ENCODE results near the gene NGB.

Gene NGB

DNA sequence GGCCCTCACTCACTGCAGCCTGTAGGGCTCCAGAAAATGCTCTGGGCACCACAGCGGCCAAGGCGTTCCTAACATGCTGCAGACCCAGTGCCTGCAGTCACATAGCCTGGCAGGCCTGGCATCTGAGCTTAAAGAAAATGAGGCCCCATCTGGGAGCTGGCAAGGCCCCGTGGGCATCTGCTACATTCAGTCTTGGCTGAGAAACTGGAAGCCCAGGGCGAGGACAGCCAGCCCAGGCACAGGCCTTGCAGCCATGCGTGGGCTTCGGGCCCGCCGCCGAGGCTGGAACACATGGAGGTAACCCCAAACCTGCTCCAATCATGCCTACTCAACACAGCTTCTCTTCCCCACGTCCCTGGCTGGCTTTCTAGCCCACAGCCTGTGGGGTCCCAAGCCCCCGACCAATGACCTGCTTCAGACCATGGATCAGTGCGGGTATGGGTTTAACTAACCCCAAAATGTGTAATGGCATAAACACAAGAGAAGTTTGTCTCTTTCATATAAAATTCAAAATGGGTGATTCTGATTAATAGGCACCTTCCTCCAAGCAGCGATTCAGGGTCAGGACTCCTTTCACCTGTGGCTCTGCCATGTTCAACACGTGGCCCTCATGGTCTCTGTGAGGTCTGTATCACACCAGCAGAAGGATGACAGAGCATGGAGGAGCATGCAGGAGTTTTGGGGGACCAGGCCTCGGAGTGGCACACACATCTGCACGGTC lies 6.4 kb downstream of the NGB start:
- no peak for DNase-seq (ENCODE audit: low spot score)

DNA sequence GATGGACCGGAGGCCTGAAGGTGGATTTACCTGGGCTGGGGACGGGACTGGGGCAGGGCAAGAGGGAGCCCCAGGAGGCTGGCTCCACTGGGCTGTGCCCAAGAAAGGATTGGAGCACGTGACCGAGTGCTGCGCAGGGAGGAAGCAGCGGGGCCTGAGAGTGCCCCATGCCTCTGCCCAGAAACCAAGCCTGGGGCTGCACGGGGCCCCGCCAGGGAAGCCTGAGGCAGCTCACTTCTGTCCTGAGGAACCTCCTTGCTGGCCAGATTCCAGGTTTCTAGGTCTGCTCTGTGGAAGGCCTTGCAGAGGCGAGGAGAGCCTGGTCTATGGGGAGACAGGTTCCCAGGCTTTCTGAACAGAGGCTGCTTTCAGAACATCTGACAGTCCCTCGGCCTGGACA lies 10.4 kb downstream of the NGB start:
- DNase-seq (ENCODE audit: low spot score), result no peak

DNA sequence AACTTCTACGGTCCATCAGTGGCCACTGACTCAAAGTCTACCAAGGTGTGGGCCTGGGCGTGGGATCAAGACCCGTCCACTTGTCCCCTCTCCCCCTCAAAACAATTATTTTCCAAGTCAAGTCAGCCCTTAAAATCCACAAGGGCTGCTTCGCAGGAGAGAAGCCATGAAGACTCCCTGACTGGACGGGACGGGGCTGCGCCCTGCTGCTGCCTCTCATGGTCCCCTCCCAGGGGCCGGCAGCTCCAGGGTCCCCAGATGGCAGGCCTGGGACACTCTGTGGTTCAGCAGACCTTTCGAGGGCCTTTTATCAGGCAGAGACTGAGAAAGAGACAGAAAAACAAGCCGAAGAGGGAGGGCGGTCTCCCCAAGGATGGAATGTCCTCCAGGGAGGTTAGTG lies 10.8 kb downstream of the NGB start:
- no peak for DNase-seq (ENCODE audit: low spot score)

- no peak for DNase-seq (ENCODE audit: low spot score)
Observed at GRCh38 chr14:77259025-77259715, 11.8 kb downstream of the NGB start.

DNA sequence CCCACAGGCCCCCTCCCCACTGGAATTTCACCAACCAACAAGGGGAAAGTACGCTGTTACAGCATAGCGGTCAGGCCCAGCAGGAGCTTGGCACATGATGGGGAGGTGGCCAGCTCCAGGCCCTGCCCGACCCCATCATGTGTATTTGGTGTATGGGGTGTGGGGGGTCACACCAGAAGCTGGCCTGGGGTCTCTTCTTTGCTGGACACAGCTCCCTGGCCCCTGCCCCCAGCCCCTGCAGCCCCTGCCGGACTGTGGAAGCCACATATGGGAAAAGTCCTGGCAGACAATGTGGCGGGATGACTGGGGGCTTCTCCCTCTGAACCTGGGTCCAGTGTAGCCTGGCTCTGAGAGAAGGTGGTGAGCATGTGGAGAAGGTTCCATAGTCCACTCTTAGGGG lies 12.4 kb downstream of the NGB start:
- DNase-seq (ENCODE audit: low spot score), result no peak

DNA sequence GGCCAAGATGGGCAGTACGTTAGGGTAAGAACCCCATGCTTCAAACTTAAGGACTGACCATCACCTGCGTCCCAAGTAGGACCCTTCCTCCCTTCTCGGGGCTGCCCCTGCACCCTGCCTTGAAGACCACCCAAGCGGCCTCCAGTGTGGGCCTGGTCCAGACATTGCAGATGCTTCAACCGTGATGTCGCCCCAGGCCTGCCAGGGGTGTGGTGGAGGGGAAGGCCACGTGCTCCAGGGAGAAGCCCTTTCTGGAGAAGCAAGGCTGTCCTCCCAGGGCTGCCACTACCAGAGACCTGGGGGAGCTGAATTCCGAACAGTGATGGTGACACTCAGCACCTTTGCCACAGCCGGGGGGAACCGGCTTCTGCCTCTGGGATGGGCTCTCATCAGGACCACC lies 13.3 kb downstream of the NGB start:
- no peak for DNase-seq (ENCODE audit: low spot score)

GRCh38 chr14:77256694-77257093 lies 14.3 kb downstream of the NGB start:
- no peak for DNase-seq (ENCODE audit: low spot score)

- DNase-seq (ENCODE audit: low spot score), result no peak
Observed at GRCh38 chr14:77253333-77254190, 17.4 kb downstream of the NGB start.

- DNase-seq (ENCODE audit: low spot score), result no peak
Observed at GRCh38 chr14:77251870-77252269, 19.1 kb downstream of the NGB start.

DNA sequence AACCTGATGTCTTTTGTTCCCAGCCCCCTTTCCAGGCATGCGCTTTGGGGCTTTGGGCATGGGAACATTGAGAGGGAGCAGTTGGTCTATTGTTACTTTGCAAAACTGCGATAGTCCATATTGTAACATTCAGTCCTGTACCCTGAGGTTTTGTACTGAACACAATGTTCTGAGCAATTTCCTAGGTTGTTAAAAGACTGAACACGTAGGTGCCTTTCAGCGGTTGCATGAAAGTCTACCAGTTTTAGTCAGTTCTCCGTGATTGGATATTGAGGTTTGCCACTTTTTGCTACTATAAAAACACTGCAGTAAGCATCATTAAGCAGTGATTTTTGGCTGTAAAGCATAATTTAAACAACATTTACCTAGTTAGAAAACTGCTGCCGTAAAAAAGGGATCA lies 20.1 kb downstream of the NGB start:
- DNase-seq (ENCODE audit: low spot score), result no peak

GRCh38 chr14:77249286-77249685 lies 21.7 kb downstream of the NGB start:
- no peak for DNase-seq (ENCODE audit: low spot score)

DNA sequence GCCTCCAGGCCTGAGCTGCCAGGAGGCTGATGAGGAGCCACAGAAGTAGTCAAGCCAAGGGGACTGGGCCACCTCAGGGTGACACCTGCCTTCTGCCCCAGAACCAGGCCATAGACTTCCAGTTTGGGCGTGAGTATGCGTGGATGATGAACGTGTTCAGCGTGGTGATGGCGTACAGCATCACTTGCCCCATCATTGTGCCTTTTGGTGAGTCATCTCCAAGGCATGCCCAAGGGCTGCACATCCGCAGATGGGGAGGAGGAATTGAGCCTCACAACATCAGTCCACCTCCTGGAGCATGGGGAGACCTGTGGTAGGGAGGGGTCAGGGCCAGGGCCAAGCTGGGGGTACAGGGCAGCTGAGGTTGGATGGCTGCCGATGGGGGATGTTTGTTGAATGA lies 22.3 kb downstream of the NGB start:
- DNase-seq (ENCODE audit: low spot score), result no peak

DNA sequence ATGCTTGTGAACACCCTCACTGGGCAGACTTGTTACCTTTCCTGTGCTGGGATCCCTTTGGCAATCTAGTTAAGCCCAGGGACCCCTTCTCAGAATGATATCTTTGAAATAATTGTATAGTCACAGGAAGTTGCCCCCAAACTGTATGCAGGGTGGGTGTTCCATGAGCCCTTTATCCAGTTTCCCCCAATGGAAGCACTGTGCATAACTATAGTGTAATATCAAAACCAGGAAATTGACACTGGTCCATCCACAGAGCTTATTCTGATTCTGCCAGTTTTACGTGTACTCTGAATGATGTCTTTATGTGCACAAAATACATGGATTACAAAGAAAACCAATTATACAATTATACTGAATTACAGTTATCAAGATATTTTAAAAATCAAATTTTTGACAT lies 24.2 kb downstream of the NGB start:
- no peak for DNase-seq (ENCODE audit: low spot score)

DNA sequence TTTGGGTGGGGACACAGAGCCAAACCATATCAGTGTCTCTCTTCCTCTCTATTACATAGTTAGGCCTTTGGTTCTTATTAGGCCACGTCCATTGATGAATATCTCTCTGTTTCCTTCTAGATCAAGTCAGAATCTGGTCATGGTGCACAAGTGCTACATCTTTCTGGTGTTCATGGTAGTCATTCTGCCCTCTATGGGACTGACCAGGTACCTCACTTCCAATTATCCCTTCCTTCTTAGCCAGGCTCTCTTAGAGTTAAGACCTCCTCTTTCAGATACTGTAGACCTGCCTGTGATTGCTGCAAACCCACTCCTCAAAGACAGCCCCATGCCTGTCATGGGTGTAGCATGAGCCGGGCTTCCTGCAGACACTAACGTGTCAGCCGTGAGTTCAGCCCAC lies 25.2 kb downstream of the NGB start:
- no peak for DNase-seq (ENCODE audit: low spot score)

- no peak for DNase-seq (ENCODE audit: low spot score)
Observed at GRCh38 chr14:77243853-77244252, 27.2 kb downstream of the NGB start.

DNA sequence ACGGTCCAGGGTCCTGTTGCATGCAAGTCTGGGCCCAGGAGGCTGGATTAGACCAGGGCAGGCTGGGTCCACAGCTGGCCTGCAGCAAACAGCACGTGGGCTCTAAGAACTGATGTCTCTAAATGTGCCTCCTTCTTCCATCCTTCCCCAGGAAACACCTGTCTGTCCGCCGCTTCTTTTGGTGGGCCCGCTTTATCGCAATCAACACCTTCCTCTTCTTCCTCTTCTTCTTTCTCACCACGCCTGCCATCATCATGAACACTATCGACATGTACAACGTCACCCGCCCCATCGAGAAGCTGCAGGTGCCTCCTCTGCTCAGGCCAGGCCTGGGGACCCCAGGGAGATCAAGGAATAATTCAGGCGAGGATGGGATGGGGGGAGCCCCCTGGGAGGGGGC lies 28.3 kb downstream of the NGB start:
- DNase-seq (ENCODE audit: low spot score), result no peak

DNA sequence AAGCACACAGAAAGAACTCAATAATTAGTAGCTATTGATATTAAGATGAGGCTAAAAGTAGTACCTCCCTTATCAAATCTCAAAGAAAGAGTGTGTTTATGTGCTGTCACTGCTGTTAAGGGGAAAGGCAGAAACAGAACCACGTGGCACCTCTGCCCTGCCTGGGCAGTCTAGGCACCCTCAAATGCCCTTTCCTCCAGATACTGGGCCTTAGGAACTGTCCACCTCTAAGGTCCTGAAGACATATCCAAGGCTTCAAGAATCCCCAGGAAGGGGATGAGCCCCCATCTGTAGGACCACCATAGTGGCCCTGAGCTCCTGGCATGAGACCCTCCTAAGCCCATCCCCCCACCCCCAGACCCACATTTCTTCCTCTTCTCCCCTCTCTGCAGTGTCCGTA lies 29.1 kb downstream of the NGB start:
- DNase-seq (ENCODE audit: low spot score), result no peak

- DNase-seq (ENCODE audit: low spot score), result no peak
Observed at GRCh38 chr14:77240336-77240915, 30.6 kb downstream of the NGB start.

GRCh38 chr14:77239412-77239811 lies 31.6 kb downstream of the NGB start:
- DNase-seq (ENCODE audit: low spot score), result no peak

GRCh38 chr14:77238996-77239395 lies 32.0 kb downstream of the NGB start:
- no peak for DNase-seq (ENCODE audit: low spot score)

DNA sequence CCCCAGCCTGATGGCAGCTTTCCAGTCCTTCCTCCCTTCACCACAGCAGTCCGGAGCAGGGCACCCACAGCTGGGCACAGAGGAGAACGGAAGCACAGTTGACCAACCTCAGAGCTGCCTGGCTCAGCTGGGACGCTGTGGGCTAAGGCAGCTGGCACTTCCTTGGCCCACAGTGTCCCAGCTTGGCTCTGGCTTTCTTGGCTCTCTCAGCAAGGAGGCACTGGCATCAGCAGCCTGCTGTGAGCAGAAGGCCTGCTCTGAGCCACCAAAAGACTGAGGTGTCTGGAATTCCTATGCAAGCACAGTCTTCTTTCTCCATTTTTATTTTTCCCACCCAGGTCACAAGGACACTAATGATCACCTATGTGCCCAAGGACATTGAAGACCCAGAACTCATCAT lies 32.6 kb downstream of the NGB start:
- no peak for DNase-seq (ENCODE audit: low spot score)

DNA sequence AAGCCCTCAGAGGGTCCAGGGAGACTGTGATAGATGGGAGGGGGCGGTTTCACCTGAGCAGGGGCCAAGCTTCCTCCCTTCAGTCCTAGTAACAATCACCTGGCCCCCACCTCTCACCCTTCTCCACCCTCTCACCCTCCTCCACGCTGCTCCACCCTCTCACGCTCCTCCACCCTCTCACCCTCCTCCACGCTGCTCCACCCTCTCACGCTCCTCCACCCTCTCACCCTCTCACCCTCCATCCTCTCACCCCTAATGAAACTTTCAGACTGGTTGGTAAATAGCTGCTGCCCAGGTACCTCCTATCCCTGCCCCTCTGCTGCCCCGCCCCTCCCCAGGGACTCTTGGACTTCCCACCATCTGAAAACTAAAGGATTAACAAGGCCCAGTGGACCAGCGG lies 34.2 kb downstream of the NGB start:
- no peak for DNase-seq (ENCODE audit: low spot score)

- no peak for DNase-seq (ENCODE audit: low spot score)
Observed at GRCh38 chr14:77231721-77232120, 39.3 kb downstream of the NGB start.
